ENCODE data around the gene PRAMEF1. TPM values are rescaled to one million over a fixed set of nuclear protein-coding genes. Genes with fewer than 3 reads are reported as not detected.

Gene PRAMEF1
- total RNA-seq, 4 donors from 2014 or later: not detected

GRCh38 chr1:12772520-12772919 lies 18.7 kb upstream of the PRAMEF1 start:
- TF ChIP-seq POLR2AphosphoS5 (IDR thresholded peaks at IDR 0.05) (no peak), POLR2A (IDR thresholded peaks at IDR 0.05; ENCODE audit: low read depth) (no peak), EP300 (IDR thresholded peaks at IDR 0.05) (no peak), CTCF (IDR thresholded peaks at IDR 0.05) (no peak)
- Histone ChIP-seq H3K27ac (replicated peaks in 1 of 4) (no peak overlapping the region), H3K9me3 (no peaks in the 10 kb centered on the region), H3K36me3 (no peaks in the 10 kb centered on the region), H3K4me1 (no peaks in the 10 kb centered on the region), H3K27me3 (peaks cover 0 to 49% (median 0%) of the 10 kb centered on the region in 4 donors), H3K4me3 (no peak overlapping the region)
- WGBS: 92% methylated on average over 5 of the region's 5 CpGs
- peak; percentile 75 for DNase-seq (ENCODE audit: extremely low spot score)
- intact Hi-C loops (cut with DNase I): no loop called here

- intact Hi-C loops (cut with DNase I): no loop called here
- 80% methylated on average over 5 of the region's 5 CpGs for WGBS
- Histone ChIP-seq H3K27ac (replicated peaks in 1 of 4) (no peak within 1 kb of the TSS), H3K4me1 (no peaks in the 10 kb centered on the region), H3K36me3 (no peaks in the 10 kb centered on the region), H3K27me3 (peaks cover 0 to 45% (median 0%) of the 10 kb centered on the region in 4 donors), H3K4me3 (no peak within 1 kb of the TSS), H3K9me3 (no peaks in the 10 kb centered on the region)
- DNase-seq (ENCODE audit: extremely low spot score): peak; percentile 21
- TF ChIP-seq POLR2A (IDR thresholded peaks at IDR 0.05; ENCODE audit: low read depth): no peak
- no peak for TF ChIP-seq CTCF (IDR thresholded peaks at IDR 0.05)
- no peak for TF ChIP-seq POLR2AphosphoS5 (IDR thresholded peaks at IDR 0.05)
- no peak for TF ChIP-seq EP300 (IDR thresholded peaks at IDR 0.05)
Observed at GRCh38 chr1:12773438-12773837, 17.8 kb upstream of the PRAMEF1 start, which contains the start of gene PRAMEF12. Gene PRAMEF12, plus strand, starts transcription at chr1:12773738. Its CDS starts 1,130 bp downstream, at chr1:12774868.

GRCh38 chr1:12774801-12775345 lies 16.3 kb upstream of the PRAMEF1 start:
- no peaks in the 10 kb centered on the region for H3K36me3 ChIP-seq
- DNase-seq (ENCODE audit: extremely low spot score): peak; percentile 66

GRCh38 chr1:12775443-12775842 lies 15.8 kb upstream of the PRAMEF1 start:
- 78% methylated on average over 8 of the region's 8 CpGs for WGBS
- H3K4me3 ChIP-seq: no peak overlapping the region

More at GRCh38 chr1:12774801-12775345, 16.3 kb upstream of the PRAMEF1 start:
- WGBS: 72% methylated on average over 2 of the region's 5 CpGs
- intact Hi-C loops (cut with DNase I): no loop called here
- H3K9me3 ChIP-seq: no peaks in the 10 kb centered on the region
- TF ChIP-seq POLR2A (IDR thresholded peaks at IDR 0.05; ENCODE audit: low read depth) (no peak), CTCF (IDR thresholded peaks at IDR 0.05) (no peak), POLR2AphosphoS5 (IDR thresholded peaks at IDR 0.05) (no peak), EP300 (IDR thresholded peaks at IDR 0.05) (no peak)
- peaks cover 0 to 32% (median 0%) of the 10 kb centered on the region in 4 donors for H3K27me3 ChIP-seq
- H3K27ac ChIP-seq (replicated peaks in 1 of 4): no peak overlapping the region
- H3K4me3 ChIP-seq: no peak overlapping the region
- H3K4me1 ChIP-seq: no peaks in the 10 kb centered on the region

GRCh38 chr1:12776801-12777557 lies 14.2 kb upstream of the PRAMEF1 start:
- peaks cover 0 to 11% (median 0%) of the 10 kb centered on the region in 4 donors for H3K27me3 ChIP-seq
- intact Hi-C loops (cut with DNase I): no loop called here
- 84% methylated on average over 8 of the region's 15 CpGs for WGBS

More at GRCh38 chr1:12775443-12775842, 15.8 kb upstream of the PRAMEF1 start:
- Histone ChIP-seq H3K4me1 (no peaks in the 10 kb centered on the region), H3K27me3 (peaks cover 0 to 26% (median 0%) of the 10 kb centered on the region in 4 donors), H3K36me3 (no peaks in the 10 kb centered on the region), H3K9me3 (no peaks in the 10 kb centered on the region), H3K27ac (replicated peaks in 1 of 4) (no peak overlapping the region)
- intact Hi-C loops (cut with DNase I): no loop called here
- DNase-seq (ENCODE audit: extremely low spot score): no peak
- no peak for TF ChIP-seq POLR2A (IDR thresholded peaks at IDR 0.05; ENCODE audit: low read depth)

More at GRCh38 chr1:12776801-12777557, 14.2 kb upstream of the PRAMEF1 start:
- no peak for TF ChIP-seq POLR2AphosphoS5 (IDR thresholded peaks at IDR 0.05)
- no peak for TF ChIP-seq POLR2A (IDR thresholded peaks at IDR 0.05; ENCODE audit: low read depth)
- no peak for TF ChIP-seq EP300 (IDR thresholded peaks at IDR 0.05)
- no peak for TF ChIP-seq CTCF (IDR thresholded peaks at IDR 0.05)
- Histone ChIP-seq H3K9me3 (no peaks in the 10 kb centered on the region), H3K4me3 (no peak overlapping the region), H3K36me3 (no peaks in the 10 kb centered on the region), H3K4me1 (no peaks in the 10 kb centered on the region), H3K27ac (replicated peaks in 1 of 4) (no peak overlapping the region)
- DNase-seq (ENCODE audit: extremely low spot score): peak; percentile 90

Data from esophagus muscularis mucosa (tissue), 4 donors.